Vagina (tissue), 2 donors: ENCODE results near the gene BCL11A.

ENCODE experiments used
- POLR2A ChIP-seq, 2 donors: fragments of 450-650 bp; IDR thresholded peaks; one replicate each; pipeline ENCODE4 v1.6.1; 2017; ENCODE audit warnings: antibody characterized with exemption in 2 of 2, mild to moderate bottlenecking in 2 of 2, moderate library complexity in 2 of 2
- POLR2AphosphoS5 ChIP-seq, 2 donors: sonication (generic); formaldehyde crosslinking; IDR thresholded peaks; one replicate each; pipeline ENCODE4 v1.9.0; 2017; ENCODE audit warnings: antibody characterized with exemption in 2 of 2, mild to moderate bottlenecking in 2 of 2, low read depth in 1 of 2; ENCODE audit not compliant: insufficient read depth in 1 of 2
- TF ChIP-seq, protein P1 (sequence below), 3 experiments: fragments of 450-650 bp in 2 of 3; fragments of 200-600 bp in 1 of 3; sonication (generic) in 1 of 3; IDR thresholded peaks; one replicate each; pipeline ENCODE4 v1.5.1; 2017 to 2019; ENCODE audit warnings: antibody characterized with exemption in 3 of 3, mild to moderate bottlenecking in 2 of 3, moderate library complexity in 2 of 3

DNA sequence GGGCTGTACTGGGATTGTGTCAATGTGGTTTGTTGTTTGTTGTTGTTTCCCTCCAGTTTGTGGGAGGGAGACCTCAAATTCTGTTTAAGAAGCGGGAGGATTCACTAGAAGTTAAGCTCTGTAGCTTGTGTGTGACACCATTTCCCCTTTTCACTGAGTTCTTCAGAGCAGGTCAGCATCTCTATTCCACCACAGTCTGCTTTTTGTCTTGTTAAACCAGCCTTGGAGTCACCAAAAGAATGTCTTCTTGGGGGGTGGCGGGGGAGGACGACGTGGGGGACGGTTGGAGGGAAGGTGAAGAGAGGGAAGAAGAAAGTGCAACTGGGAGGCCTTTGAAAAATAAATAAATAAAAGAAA is 2.3 kb upstream of the BCL11A start:
- TF ChIP-seq, protein P1, sequence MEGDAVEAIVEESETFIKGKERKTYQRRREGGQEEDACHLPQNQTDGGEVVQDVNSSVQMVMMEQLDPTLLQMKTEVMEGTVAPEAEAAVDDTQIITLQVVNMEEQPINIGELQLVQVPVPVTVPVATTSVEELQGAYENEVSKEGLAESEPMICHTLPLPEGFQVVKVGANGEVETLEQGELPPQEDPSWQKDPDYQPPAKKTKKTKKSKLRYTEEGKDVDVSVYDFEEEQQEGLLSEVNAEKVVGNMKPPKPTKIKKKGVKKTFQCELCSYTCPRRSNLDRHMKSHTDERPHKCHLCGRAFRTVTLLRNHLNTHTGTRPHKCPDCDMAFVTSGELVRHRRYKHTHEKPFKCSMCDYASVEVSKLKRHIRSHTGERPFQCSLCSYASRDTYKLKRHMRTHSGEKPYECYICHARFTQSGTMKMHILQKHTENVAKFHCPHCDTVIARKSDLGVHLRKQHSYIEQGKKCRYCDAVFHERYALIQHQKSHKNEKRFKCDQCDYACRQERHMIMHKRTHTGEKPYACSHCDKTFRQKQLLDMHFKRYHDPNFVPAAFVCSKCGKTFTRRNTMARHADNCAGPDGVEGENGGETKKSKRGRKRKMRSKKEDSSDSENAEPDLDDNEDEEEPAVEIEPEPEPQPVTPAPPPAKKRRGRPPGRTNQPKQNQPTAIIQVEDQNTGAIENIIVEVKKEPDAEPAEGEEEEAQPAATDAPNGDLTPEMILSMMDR (IDR thresholded peaks at IDR 0.05): no peak
- no peak for TF ChIP-seq POLR2AphosphoS5 (IDR thresholded peaks at IDR 0.05; ENCODE audit: insufficient read depth in 1 of 2, low read depth in 1 of 2)
- TF ChIP-seq POLR2A (IDR thresholded peaks at IDR 0.05): no peak
